Stimulated activated CD4-positive, alpha-beta T cell treated with anti-CD3 and anti-CD28 coated beads, Interleukin-4, amount 100 ng/mL, for 4 hours (primary cell): ENCODE data around the gene NRP2.

Experiments used
- DNase-seq, 2 experiments: peaks; one replicate each; pipeline ENCODE4 v3.0.0-alpha.2; 2020

NRP2 gene

DNA sequence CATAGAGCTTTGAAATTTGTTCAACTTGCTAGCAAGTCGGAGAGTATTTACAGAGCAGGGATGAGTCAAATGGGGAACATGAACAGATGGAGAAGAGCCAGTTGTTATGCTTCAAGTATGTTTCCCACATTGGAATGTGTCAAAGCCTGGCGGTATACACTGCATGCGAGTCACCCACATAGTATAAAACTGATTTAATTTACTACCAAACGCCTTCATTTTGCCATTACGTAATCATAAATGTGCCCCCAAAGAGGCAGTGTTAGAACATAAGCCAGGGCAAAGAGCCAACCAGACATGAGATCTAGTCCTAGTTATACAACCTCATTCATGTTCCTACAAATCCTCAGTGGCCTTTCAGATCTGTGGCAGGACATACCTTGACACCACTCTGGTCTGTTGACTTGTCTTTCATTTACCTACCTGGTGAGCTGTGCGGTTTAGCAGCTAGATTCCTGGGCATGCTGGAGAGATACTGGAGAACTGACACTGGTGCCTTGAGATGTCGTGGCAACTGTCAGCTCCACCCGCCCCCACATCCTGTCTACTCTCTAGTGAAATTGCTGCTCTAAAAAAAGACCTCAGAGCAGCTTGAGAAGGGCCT is 21.7 kb upstream of the NRP2 start:
- peak; percentile 14 to 38 for DNase-seq

DNA sequence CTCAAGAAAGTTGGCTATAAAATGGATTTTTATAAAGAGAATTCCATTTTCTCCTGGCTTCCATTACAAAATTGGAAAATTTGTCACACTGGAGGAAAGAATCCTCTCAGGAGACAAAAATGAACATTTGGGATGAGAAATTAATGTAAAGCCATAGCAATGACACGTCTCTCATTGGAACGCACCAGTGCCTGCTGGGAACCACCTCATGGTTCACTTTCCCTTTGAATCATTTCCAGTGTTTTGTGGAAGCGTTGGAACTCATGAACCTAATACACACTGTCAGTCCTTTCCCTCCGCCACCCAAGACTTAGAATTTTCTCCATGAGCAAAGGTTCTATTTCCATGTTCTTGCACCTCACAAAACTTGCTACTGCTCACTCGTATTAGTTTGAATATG is 21.0 kb upstream of the NRP2 start:
- no peak for DNase-seq

DNA sequence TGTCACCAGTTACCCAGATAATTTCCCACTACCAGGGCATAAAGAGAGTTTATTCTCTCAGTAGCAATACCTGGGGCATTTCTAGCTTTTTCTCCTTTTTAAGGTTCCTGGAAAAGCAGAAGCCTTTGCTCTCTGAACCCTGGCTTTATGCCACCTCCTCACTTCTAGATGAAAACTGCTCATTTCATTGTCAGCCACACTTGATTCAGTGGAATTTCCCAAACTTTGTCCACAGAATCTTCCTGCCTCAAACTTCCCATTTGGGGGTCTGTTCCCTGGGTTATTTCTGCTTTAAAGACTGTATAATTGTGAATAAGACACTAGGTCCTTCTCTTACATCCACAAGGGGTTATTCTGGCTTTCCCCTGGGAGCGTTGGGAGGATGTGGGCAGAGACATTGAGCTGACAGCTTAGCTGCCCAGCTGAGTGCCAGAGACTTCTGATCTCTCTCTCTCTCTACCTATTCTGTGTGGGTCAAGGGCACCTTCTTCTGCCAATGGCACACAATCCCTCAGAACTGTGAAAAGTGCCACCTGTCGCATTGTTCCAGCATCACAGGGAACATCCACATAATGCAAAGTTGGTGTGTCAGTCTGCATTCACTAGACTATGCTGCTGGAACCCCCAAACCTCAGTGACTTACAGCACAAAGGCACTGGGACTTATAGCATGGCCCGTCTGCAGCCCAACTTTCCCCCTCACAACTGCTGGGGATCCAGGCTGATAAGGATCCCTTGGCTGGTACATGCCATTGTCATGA is 19.9 kb upstream of the NRP2 start:
- no peak for DNase-seq

DNA sequence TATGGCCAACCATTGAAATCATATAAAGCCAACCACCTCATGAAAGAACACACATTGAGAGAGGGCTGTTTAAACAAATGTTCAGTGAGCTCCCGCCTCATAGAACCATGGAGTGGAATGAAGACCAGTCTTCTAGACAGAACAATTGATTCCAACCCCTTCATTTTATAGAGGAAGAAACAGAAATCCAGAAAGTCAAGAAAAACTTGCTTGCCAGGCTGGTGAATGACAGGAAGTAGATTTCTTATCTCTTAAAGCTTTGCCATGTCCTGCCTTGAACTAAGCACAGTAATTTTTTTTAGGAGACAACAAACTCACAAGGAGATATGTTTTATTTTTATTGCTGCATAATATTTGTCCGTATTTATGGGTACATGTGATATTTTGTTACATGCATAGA is 16.5 kb upstream of the NRP2 start:
- no peak for DNase-seq

DNA sequence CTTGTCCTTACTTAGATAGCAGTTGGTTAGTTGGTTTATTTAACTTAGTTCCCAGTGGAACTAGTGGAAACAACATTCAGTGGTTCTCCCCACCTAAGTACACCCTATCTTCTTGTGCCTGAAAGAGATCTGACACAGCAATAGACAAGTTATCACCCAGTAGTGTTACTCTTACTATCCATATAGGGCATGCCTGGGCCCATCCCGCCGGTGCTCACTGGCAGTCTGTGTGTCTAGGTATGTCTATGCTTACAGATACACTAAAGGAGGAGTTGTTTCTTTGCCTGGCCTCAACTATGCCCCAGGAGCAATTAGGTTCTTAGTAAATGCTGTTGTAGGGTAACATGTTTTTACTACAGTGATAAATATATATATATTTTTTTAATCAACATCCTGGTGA is 12.0 kb upstream of the NRP2 start:
- no peak for DNase-seq

DNA sequence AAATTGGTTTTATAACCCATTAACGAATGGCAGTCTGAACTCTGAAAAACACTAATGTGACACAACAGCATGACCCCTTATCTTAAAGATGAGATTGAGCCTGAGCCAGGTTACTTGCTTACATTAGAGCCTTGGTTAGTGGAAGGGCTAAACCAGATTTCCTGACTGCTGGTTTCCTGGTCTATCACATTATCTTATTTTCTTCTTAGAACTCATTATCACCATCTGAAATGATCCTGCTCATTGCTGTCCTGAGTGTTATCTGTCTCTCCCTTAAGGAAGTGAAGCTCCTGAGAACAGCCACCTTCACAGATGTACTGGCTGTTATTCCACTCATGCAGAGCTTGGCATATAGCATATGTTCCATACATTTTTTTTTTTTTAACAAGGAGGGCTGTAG is 9.0 kb upstream of the NRP2 start:
- no peak for DNase-seq

DNA sequence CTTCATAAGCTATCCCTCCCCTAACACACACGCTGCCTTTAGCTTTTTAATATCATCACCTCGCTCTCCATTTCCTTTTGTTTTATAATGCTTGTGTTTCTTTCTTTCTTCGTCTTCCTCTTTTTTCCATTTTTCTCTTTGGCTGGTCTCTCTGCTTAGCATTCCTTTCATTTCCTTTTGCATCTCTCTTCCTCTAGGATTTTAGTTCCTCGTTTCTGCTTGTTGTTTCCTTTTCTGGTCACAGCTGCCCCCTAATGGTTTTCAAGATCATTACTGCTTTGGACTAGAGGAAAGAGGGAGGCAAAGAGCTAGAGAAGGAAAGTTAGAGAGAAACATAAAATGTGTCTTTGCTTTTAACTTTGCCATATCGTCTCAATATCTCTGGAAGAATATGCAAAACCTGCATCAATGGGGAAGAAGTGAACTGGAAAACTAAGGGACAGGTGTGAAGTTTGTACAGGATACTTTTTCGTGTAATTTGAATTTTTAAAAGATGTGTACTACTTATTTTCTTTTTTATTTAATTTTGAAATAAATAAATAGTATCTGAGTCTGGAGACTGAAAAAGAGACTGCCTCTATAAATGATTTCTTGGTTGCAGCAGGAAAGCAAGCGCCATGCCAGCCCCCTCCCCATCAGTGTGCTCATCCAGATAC is 6.3 kb upstream of the NRP2 start:
- no peak for DNase-seq

DNA sequence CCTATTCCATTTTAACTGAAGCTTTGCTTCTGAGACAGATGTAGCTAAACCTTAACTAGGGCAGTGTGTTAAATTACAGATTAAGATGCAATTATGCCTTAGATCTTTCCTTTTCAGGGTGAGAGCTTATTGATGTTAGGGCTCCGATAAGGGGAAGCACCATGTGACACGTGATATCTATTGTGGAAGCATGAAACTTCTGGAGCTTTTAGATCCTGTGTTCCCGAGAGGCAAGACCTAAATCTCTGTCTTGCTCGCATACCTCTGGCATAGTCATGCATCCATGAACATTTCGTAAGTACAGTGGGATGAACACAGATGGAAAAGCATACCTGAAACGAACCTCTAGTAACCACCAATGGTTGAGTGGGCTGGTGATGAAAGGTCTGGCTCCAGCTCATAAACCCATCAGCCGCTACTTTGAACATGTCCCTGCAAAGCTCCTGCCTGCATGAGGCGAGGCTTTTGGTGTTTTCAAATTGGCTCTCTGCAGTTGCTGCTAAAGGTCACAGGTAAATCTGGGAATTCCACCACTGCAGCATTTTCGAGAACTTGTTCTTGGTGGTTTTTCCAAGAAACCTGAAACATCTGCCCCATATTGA is 3.7 kb upstream of the NRP2 start:
- DNase-seq = no peak

DNA sequence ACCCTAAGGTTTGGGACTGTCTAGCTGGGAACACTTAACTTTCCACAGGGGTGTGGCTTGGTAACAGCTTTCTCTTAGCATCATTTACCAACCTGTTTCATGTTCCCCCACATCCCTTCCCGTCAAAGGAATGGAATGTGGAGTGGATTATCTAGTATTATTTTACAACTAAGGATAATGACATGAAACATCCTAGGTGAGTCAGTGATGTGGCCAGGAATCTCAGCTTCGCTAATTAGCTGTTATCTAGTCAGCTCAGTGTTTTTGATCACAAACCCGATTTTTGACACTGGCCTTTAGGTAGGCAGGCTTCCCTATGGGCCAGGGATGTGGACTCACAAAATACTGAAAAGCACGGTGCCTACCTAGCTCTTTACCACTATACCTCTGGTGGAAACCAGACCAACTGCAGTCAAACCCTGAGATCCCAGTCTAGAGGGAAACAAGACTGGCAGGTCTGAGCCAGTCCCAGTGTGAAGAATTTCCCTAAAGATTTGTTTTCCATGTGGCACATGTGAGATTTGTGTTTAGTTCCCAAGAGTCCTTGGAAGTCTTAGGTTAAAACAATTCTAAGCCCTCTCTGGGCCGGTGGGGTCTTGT is 2.8 kb upstream of the NRP2 start:
- no peak for DNase-seq

DNA sequence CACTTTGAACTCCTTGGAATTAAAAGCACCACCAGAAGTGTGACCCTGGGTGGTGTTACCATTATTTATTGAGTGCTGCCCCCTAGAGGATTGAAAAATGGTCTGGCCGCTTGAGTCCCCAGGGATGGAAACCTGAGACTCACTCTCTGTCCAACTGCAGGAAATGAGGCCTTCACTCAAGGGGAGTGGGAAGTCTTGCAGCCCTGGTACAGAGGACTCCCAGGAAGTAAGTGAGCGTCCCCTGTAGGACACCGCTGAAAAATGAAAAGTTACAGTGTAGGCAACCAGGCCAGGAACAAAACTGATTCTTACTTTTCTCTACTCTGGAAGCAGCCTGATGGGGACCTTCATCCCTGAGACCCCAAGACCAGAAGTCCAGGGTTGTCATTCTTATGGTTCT is 2.2 kb upstream of the NRP2 start:
- DNase-seq = peak in 1 of 2 experiments; percentile 20

DNA sequence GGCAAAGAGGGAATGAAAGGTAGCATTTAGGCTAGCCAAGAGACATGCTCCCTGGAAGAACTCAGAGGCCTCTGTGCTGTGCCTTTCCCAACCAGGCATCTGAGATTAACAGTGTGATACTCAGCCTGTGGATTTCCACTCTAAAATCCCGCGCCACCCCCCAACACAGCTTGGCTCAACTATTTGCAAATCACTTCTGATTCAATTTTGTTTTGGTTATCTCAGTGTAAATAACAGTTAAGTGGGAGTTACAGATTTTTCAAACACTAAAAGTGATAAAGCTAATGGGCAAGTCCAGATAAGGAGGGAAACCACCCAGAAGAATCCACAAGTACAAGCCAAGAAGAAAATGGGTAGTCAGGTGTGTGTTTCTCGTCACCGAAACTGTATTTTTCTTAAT is 1.4 kb upstream of the NRP2 start:
- no peak for DNase-seq

DNA sequence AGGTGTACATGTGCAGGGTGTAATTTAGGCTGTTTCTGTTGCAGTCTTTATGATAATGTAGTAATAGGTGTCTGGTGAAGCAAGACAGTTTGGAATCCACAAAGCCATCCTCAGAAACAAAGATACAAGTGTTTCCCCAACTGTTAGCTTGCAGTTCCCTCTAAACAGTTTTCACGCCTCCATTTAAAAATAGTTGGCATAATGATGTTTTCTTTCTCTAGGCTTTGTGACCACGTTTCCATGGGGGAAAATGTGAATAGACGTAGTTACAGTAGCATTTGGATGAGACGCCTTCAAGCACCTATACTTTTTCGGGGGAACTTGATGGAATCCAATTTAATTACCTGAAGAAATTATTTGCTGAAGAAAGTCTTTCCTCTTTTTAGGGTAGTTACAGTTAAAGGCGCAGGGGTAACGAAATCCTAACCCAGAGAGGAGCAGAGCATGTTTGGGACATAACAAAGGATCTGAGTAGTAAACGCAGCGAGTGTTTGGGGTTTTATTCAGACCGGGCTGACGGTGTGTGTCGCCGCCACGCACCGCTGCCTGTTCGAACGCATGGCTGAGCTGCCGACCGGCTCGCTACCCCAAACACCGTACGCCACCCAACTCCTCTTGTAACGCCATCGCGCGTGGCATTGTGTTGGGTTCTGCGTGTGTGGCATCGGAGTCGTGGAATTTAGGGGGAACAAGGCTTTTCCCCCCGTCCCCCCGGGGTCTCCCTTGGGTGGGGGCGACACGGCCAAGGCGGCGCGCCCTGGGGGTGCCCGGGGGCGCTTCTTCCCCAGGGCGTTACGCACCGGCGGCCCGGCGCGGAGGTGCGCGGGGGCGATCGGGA is 681 bp upstream of the NRP2 start:
- DNase-seq = no peak

DNA sequence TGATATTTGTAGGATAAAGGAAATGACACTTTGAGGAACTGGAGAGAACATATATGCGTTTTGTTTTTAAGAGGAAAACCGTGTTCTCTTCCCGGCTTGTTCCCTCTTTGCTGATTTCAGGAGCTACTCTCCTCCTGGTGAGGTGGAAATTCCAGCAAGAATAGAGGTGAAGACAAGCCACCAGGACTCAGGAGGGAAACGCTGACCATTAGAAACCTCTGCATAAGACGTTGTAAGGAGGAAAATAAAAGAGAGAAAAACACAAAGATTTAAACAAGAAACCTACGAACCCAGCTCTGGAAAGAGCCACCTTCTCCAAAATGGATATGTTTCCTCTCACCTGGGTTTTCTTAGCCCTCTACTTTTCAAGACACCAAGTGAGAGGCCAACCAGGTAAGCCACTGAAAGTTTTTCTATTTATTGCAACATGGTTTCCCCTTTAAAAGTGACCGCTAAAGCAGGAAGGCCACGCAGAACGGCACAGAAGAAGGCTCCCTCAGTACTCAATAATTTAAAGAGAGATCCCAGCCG is 735 bp downstream of the NRP2 start:
- no peak for DNase-seq

DNA sequence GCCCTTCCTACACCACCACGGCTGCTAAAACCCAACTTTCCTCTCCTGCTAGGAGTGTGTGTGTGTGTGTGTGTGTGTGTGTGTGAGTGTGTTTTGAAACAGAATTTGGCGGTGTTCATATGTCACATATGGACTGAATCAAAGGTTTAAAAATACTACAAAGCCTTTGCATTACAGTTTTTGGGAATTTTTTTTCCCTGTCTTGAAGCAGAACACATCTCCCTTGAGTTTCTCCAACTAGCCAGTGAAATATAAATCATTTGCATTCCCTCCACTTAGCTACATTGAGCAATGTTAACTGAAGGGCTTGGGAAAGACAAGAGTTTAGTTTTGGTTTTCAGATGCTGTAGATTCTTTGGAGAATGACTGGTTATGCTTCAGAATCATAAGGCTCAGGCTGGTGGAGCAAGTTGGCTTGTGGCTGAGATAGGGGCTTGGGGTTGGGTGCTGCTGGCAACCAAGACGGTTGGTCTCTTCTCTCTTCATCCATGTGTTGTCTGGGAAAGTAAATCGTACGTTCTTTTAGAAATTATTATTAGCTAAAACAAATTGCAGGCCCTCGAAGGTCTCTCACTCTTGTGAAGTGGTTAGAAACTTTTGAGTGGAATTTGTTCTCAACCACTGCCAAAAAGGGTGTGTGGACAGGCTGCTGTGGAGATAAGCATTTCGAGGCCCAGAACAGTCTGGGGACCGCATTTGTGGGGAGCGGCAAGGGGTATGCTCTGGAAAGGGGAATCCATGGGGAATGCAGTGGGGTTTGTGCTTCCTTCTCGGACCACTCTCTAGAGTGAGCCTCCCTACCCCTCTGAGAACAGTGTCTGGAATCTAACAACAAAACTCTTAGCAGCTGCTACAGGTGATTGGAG is 1.4 kb downstream of the NRP2 start:
- no peak for DNase-seq

DNA sequence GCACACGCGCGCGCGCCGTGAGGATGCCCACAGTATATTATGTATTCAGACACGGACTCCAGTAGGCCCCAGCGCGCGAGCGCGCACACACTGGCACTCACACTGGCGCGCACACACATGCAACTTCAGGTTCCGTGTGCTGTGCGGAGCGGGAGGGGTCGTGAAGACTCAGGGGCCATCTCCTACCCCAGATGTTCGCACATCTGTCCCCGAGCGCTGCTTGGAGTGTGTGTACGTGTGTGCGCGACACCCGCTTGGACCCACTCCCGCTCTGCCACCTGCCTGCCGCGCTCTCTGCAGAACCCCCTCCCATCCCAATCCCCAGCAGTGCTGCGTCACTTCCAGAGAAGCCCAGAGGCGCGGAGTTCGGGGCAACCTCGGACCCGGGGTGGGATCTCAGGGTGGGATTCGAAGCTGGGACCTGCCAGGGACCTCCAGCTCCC is 2.6 kb downstream of the NRP2 start:
- no peak for DNase-seq

DNA sequence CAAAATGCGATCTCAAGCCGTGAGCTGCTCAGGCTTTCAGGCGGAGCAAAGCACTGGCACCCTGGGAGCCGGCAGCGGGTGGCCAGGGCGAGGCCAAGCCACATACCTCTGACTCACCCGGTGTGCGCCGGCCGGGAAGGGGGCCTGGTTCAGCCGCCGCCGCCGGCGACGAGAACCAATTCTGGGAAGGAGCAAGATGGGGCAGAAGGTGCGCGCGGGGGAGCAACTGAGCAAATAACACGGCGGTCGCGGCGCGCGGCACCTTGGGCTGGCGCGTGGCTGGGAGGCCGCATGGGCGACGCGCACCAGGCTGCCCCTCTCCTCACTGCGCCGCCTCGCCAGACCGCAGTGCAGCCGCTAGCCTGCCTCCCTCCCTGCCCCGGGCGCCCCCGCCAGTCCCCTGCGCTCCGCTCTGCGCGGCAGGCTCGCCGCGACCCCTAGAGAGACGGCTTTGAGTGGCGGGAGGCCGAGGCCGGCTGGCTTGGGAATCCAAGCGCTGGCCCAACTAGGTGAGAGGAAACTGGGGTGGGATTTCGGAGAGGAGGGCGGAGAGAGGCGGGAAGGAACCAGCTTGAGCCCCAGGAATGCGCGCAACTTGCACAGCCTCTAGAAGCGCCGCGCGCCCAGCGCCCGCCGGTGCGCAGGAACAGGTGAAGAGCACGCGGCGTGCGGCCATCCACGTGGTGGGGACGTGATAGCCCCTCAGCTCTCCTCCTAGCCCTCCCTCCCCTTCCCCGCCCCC is 3.2 kb downstream of the NRP2 start:
- DNase-seq = no peak

DNA sequence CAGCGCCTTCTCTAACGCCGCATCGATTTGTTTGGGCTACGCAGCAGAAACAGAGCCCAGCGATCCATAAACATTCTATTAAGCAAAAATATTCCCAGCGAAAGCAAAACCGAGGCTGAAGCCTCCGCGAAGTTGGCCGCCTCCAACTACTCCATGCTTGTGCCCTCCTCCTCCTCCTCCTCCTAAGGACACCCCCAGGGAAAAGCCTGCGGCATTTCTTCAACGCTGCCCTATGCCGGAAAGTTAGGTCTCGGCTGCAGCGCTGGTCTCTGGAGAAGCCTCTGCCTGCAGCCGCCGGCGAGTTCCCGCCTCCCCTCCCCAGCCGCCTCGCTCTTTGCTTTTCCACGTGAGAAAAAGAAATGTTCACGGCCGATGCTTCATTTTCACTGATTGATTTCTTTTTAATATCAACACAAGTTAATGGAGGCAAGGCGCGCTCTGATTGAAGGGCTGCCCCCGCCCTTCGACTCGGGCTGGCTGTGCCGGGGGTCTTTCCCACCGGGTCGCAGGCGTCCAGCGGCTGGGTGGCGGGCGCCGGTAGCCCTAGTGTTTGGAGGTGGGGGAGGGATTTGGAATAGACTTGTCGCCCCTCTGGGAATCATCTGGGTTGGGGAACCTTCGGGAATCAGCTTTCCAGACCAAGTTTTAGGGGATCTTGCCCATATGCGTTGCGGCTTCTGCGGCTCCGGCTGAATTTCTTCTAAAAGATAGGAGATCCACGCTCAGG is 3.9 kb downstream of the NRP2 start:
- DNase-seq = no peak

DNA sequence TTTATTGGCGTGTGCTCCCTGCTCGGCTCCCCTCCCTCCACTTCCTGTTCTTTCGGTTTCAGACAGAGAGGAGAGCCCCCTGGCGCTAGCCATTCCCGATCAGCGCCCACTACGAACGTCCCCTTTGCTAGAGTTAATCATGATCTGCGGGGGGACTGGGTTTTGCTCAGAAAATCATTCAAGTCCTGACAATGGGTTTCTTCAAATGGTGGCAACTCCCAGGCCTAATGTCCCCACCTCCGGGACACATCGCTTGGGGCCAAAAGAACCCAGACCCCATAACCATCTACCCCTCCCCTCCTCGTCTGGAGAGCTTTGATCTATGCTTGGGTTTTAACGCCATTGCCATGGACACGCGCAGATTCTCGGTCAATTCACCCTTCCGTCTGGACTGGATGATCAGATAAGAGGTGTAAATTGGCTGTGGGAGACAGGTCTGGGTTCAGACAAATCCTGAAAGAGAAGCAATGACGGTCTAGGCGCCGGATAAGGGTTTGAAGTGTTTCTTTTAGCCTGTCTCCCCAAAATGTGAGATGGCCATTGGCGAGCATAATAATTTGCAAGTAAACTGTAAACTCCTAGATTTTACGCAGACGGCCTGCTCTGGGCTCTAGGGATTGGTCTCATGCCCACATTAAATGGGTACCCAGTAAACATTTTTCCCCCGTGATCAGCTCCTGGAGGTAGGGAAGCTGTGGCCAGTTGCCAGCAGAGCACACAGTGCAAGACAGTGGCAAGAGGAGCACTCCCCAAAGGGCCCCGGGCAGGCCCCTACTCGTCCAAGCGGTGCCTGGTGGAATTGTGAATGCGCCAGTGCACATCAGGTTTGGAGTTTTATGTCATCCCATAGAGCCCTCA is 4.7 kb downstream of the NRP2 start:
- no peak for DNase-seq

DNA sequence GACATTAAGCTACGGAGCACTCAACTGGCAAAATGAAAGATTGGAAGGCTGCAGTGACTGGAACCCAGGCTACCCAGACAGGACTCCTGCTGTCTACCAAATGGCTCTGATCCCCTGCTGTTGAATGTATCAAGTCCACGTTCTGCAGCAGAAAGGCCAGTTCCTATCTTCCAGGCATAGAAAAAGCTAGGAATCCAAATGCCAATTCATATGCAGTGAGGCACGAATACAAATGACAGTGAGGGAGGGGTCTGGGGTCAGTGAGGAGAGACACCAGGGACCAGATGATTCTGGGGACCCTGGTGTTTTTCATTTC is 5.3 kb downstream of the NRP2 start:
- DNase-seq = no peak
